ENCODE data around the gene UMOD. TPM values are rescaled to one million over a fixed set of nuclear protein-coding genes. Genes with fewer than 3 reads are reported as not detected.

UMOD gene
- total and polyA plus RNA-seq, 9 of the 15 experiments (the other 6 are each of a cell fraction or from before 2014, with no cell fraction given), result not detected

- WGBS (ENCODE audit: insufficient coverage, low coverage, missing lambda C conversion rate), result 0% methylated on average over 2 of the region's 2 CpGs
- Histone ChIP-seq H3K4me3 (no peak overlapping the region), H3K4me1 (replicated peaks in 1 of 2; ENCODE audit: control insufficient read depth in 2 of 2, insufficient read depth in 2 of 2, low read length in 2 of 2) (no peaks in the 10 kb centered on the region), H3K79me2 (ENCODE audit: control insufficient read depth, insufficient read depth, low read length) (no peaks in the 10 kb centered on the region), H3K27ac (ENCODE audit: extremely low read depth, low read depth, low read length) (no peak overlapping the region), H2AFZ (ENCODE audit: low read depth, low read length) (no peak overlapping the region), H4K20me1 (replicated peaks; ENCODE audit: control insufficient read depth, insufficient read depth, low read length) (peaks cover 4% of the 10 kb centered on the region; the same call in 1 of the 2 replicates), H3K9me3 (replicated peaks; ENCODE audit: control insufficient read depth, insufficient read depth, low read depth, low read length) (no peaks in the 10 kb centered on the region), H3K9me1 (ENCODE audit: control insufficient read depth, insufficient read depth, low read length) (no peaks in the 10 kb centered on the region), H3K36me3 (ENCODE audit: control insufficient read depth, insufficient read depth, low read length) (no peaks in the 10 kb centered on the region), H3K9ac (ENCODE audit: insufficient read depth in 1 of 2, low read depth in 2 of 2, low read length in 2 of 2) (no peak overlapping the region), H3K4me2 (ENCODE audit: insufficient read depth, low read length) (no peak overlapping the region), H3K27me3 (ENCODE audit: control insufficient read depth in 2 of 2, insufficient read depth in 2 of 2, low read length in 2 of 2) (peaks cover 0 to 10% of the 10 kb centered on the region in 2 experiments; a peak in 2 of 5 replicates)
- no peak for FAIRE-seq
- ChIA-PET CTCF (ENCODE audit: low intra/inter-chr PET ratio) (no interaction called here), POLR2A (interaction anchor here (0.6 kb wide), 1 partner anchor 802 kb away, joined by 5 read pairs; no protein-coding TSS in a partner anchor)
- no peak for ATAC-seq
- BruUV-seq (replicated peaks), result no TSS peak
- intact Hi-C loops (cut with micrococcal nuclease) (no loop called here), in situ Hi-C loops (cut with MboI) (no loop called here)
- no peak for DNase-seq (ENCODE audit: extremely low read depth in 1 of 4, low spot score in 3 of 4)
- TF ChIP-seq TCF3 (CRISPR knock-in tag; IDR thresholded peaks at IDR 0.05) (no peak), TEAD2 (tag; IDR thresholded peaks at IDR 0.05) (no peak), BCL6 (CRISPR knock-in tag; IDR thresholded peaks at IDR 0.05) (no peak), HOMEZ (CRISPR knock-in tag; IDR thresholded peaks at IDR 0.05) (no peak), IRF2 (CRISPR knock-in tag; IDR thresholded peaks at IDR 0.05) (no peak), TFE3 (CRISPR knock-in tag; IDR thresholded peaks at IDR 0.05) (no peak), HES1 (IDR thresholded peaks at IDR 0.05; ENCODE audit: low read depth) (no peak), EHMT2 (IDR thresholded peaks at IDR 0.05) (no peak), ZBTB12 (CRISPR knock-in tag; IDR thresholded peaks at IDR 0.05) (no peak), ZNF740 (CRISPR knock-in tag; IDR thresholded peaks at IDR 0.05) (no peak), ZNF740 (tag; IDR thresholded peaks at IDR 0.05) (no peak), GABPA (tag; conservative IDR thresholded peaks at IDR 0.05; ENCODE audit: low read depth) (no peak), TBP (optimal IDR thresholded peaks at IDR 0.05; ENCODE audit: low read depth, low read length) (no peak), ERF (CRISPR knock-in tag; IDR thresholded peaks at IDR 0.05) (no peak), TEAD1 (CRISPR knock-in tag; IDR thresholded peaks at IDR 0.05) (no peak), ZNF212 (CRISPR knock-in tag; IDR thresholded peaks at IDR 0.05) (no peak), CBFA2T2 (conservative IDR thresholded peaks at IDR 0.05) (no peak), ZNF311 (CRISPR knock-in tag; IDR thresholded peaks at IDR 0.05) (no peak)
Measured at GRCh38 chr16:20393801-20394577, 41.5 kb upstream of the UMOD start.
